ENCODE data around the gene C12orf56.

DNA sequence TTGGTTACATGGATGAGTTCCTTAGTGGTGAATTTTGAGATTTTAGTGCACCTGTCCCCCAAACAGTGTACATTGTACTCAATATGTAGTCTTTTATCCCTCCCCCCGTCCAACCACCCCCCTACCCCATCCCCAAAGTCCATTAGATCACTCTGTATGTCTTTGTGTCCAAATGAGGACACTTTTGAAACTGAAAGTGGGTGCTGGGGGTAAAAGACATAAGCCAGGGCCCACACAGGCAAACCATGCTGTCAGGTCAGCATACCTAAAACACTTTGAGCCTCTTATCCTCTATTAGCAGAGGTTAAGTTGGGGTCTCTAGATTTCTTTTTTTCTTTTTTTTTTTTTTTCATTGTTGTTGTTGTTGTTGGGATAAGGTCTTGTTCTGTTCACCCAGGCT, 137.2 kb downstream of the C12orf56 start:
- TF ChIP-seq, protein P1, sequence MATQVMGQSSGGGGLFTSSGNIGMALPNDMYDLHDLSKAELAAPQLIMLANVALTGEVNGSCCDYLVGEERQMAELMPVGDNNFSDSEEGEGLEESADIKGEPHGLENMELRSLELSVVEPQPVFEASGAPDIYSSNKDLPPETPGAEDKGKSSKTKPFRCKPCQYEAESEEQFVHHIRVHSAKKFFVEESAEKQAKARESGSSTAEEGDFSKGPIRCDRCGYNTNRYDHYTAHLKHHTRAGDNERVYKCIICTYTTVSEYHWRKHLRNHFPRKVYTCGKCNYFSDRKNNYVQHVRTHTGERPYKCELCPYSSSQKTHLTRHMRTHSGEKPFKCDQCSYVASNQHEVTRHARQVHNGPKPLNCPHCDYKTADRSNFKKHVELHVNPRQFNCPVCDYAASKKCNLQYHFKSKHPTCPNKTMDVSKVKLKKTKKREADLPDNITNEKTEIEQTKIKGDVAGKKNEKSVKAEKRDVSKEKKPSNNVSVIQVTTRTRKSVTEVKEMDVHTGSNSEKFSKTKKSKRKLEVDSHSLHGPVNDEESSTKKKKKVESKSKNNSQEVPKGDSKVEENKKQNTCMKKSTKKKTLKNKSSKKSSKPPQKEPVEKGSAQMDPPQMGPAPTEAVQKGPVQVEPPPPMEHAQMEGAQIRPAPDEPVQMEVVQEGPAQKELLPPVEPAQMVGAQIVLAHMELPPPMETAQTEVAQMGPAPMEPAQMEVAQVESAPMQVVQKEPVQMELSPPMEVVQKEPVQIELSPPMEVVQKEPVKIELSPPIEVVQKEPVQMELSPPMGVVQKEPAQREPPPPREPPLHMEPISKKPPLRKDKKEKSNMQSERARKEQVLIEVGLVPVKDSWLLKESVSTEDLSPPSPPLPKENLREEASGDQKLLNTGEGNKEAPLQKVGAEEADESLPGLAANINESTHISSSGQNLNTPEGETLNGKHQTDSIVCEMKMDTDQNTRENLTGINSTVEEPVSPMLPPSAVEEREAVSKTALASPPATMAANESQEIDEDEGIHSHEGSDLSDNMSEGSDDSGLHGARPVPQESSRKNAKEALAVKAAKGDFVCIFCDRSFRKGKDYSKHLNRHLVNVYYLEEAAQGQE (IDR thresholded peaks at IDR 0.05; ENCODE audit: low read depth): no peak
- no peak for TF ChIP-seq EP300 (IDR thresholded peaks at IDR 0.05; ENCODE audit: borderline replicate concordance)
- TF ChIP-seq, protein P2, sequence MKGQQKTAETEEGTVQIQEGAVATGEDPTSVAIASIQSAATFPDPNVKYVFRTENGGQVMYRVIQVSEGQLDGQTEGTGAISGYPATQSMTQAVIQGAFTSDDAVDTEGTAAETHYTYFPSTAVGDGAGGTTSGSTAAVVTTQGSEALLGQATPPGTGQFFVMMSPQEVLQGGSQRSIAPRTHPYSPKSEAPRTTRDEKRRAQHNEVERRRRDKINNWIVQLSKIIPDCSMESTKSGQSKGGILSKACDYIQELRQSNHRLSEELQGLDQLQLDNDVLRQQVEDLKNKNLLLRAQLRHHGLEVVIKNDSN (IDR thresholded peaks at IDR 0.05): no peak
- no peak for TF ChIP-seq CREB1 (IDR thresholded peaks at IDR 0.05; ENCODE audit: low read depth)
- no peak for TF ChIP-seq NFIC (IDR thresholded peaks at IDR 0.05)
- no peak for TF ChIP-seq TEAD4 (IDR thresholded peaks at IDR 0.05)
- TF ChIP-seq, protein P3, sequence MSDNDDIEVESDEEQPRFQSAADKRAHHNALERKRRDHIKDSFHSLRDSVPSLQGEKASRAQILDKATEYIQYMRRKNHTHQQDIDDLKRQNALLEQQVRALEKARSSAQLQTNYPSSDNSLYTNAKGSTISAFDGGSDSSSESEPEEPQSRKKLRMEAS (IDR thresholded peaks at IDR 0.05): no peak
- no peak for TF ChIP-seq YY1 (IDR thresholded peaks at IDR 0.05; ENCODE audit: low read depth)
- TF ChIP-seq TAF1 (IDR thresholded peaks at IDR 0.05; ENCODE audit: low read depth): no peak
- TF ChIP-seq RAD21 (IDR thresholded peaks at IDR 0.05; ENCODE audit: low read depth): no peak
